Liver (tissue), 9 donors: ENCODE results near the gene ALDH8A1. TPM values are rescaled to one million over a fixed set of nuclear protein-coding genes. Genes with fewer than 3 reads are reported as not detected.

Source experiments
- DNase-seq: peaks from one replicate; pipeline ENCODE4 v3.0.0-alpha.2; 2017; ENCODE audit warnings: low spot score
- H3K27ac ChIP-seq, 2 donors: one replicate each; pipeline ENCODE4 v1.7.0; 2013; ENCODE audit warnings: inconsistent platforms in 2 of 2, low read length in 2 of 2, control low read depth in 1 of 2, low read depth in 1 of 2, mild to moderate bottlenecking in 1 of 2
- H3K27me3 ChIP-seq, 4 donors: one replicate each; pipeline versions ENCODE4 v1.6.1 to v1.7.0; 2013; ENCODE audit warnings: low read length in 3 of 4, inconsistent platforms in 1 of 4, mild to moderate bottlenecking in 1 of 4, moderate library complexity in 1 of 4; ENCODE audit not compliant: control insufficient read depth in 4 of 4, insufficient read depth in 4 of 4
- H3K36me3 ChIP-seq, 4 donors: one replicate each; pipeline versions ENCODE4 v1.6.1 to v1.7.0; 2013; ENCODE audit warnings: low read length in 3 of 4, mild to moderate bottlenecking in 3 of 4, low read depth in 1 of 4, moderate library complexity in 1 of 4; ENCODE audit not compliant: control insufficient read depth in 4 of 4, insufficient read depth in 3 of 4
- H3K4me1 ChIP-seq, 4 donors: one replicate each; pipeline versions ENCODE4 v1.6.1 to v1.7.0; 2013; ENCODE audit warnings: low read length in 3 of 4, mild to moderate bottlenecking in 3 of 4, moderate library complexity in 1 of 4; ENCODE audit not compliant: control insufficient read depth in 4 of 4, insufficient read depth in 4 of 4
- H3K4me3 ChIP-seq, 3 donors: one replicate each; pipeline versions ENCODE4 v1.6.1 to v1.7.0; 2013; ENCODE audit warnings: low read length in 3 of 3, control low read depth in 1 of 3, low read depth in 1 of 3, mild to moderate bottlenecking in 1 of 3
- H3K9ac ChIP-seq, 2 donors: one replicate each; pipeline ENCODE4 v1.7.0; 2013; ENCODE audit warnings: low read length in 2 of 2, mild to moderate bottlenecking in 2 of 2, moderate library complexity in 2 of 2, control low read depth in 1 of 2, low read depth in 1 of 2
- H3K9me3 ChIP-seq, 4 donors: one replicate each; pipeline versions ENCODE4 v1.6.1 to v1.7.0; 2013; ENCODE audit warnings: low read length in 3 of 4; ENCODE audit not compliant: control insufficient read depth in 4 of 4
- ATF3 ChIP-seq: IDR thresholded peaks from 2 replicates; pipeline ENCODE4 v1.6.1; 2016; ENCODE audit warnings: antibody characterized with exemption
- EGR1 ChIP-seq, 2 donors: IDR thresholded peaks; 2 replicates each; pipeline ENCODE4 v1.6.1; 2016 to 2018; ENCODE audit warnings: antibody characterized with exemption in 2 of 2, low read depth in 2 of 2
- FOXA1 ChIP-seq: IDR thresholded peaks from 2 replicates; pipeline ENCODE4 v1.6.1; 2016; ENCODE audit warnings: antibody characterized with exemption
- FOXA2 ChIP-seq: IDR thresholded peaks from 2 replicates; pipeline ENCODE4 v1.6.1; 2016; ENCODE audit warnings: antibody characterized with exemption
- GABPA ChIP-seq, 2 donors: IDR thresholded peaks in 1 of 2; conservative IDR thresholded peaks in 1 of 2; 2 replicates each; pipeline ENCODE4 v1.6.1; 2016; ENCODE audit warnings: antibody characterized with exemption in 2 of 2, mild to moderate bottlenecking in 1 of 2, moderate library complexity in 1 of 2
- HNF4A ChIP-seq, 2 donors: conservative IDR thresholded peaks; 2 replicates each; pipeline ENCODE4 v1.6.1; 2016; ENCODE audit warnings: antibody characterized with exemption in 2 of 2, mild to moderate bottlenecking in 2 of 2
- HNF4G ChIP-seq: IDR thresholded peaks from 2 replicates; pipeline ENCODE4 v1.6.1; 2016; ENCODE audit warnings: antibody characterized with exemption
- JUND ChIP-seq, 2 donors: IDR thresholded peaks; 2 replicates each; pipeline ENCODE4 v1.6.1; 2016; ENCODE audit warnings: antibody characterized with exemption in 2 of 2
- NR2F2 ChIP-seq: IDR thresholded peaks from 2 replicates; pipeline ENCODE4 v1.6.1; 2016; ENCODE audit warnings: antibody characterized with exemption
- RAD21 ChIP-seq, 2 donors: IDR thresholded peaks; 2 replicates each; pipeline ENCODE4 v1.6.1; 2016; ENCODE audit warnings: antibody characterized with exemption in 2 of 2, mild to moderate bottlenecking in 2 of 2
- REST ChIP-seq: IDR thresholded peaks from 2 replicates; pipeline ENCODE4 v1.6.1; 2016; ENCODE audit warnings: antibody characterized with exemption, mild to moderate bottlenecking
- RXRA ChIP-seq, 2 donors: IDR thresholded peaks; 2 replicates each; pipeline ENCODE4 v1.6.1; 2017 to 2018; ENCODE audit warnings: antibody characterized with exemption in 2 of 2, mild to moderate bottlenecking in 1 of 2
- SP1 ChIP-seq: IDR thresholded peaks from 2 replicates; pipeline ENCODE4 v1.6.1; 2018; ENCODE audit warnings: antibody characterized with exemption, mild to moderate bottlenecking
- TAF1 ChIP-seq: conservative IDR thresholded peaks from 2 replicates; pipeline ENCODE4 v1.6.1; 2016; ENCODE audit warnings: antibody characterized with exemption, mild to moderate bottlenecking
- YY1 ChIP-seq: IDR thresholded peaks from 2 replicates; pipeline ENCODE4 v1.6.1; 2016; ENCODE audit warnings: antibody characterized with exemption, mild to moderate bottlenecking
- ZBTB33 ChIP-seq: IDR thresholded peaks from 2 replicates; pipeline ENCODE4 v1.6.1; 2016; ENCODE audit warnings: antibody characterized with exemption
- WGBS: extraction: QIAGEN DNeasy Blood & Tissue Kit; methylation state at CpG from one replicate; pipeline ENCODE4 v1.1.7; 2013; 5-methylcytosine and 5-hydroxymethylcytosine counted together
- polyA plus RNA-seq, 2 donors: library from polyadenylated mRNA; stranded (reverse) in 1 of 2; unstranded in 1 of 2; fragments of 200-250 nt in 1 of 2; fragments of >200 nt in 1 of 2; fragmentation: Nextera tagmentation in 1 of 2; extraction: Ambion mirVana in 1 of 2; gene quantifications; one replicate each; pipeline versions ENCODE4 v1.2.1 to v1.2.3, GENCODE V29; 2013 to 2015
- total RNA-seq, 2 donors: library from RNA; depleted of rRNA; stranded (reverse); fragments of >200 nt; gene quantifications; one replicate each; pipeline ENCODE4 v1.2.3, GENCODE V29; 2014
- TF ChIP-seq, protein P1 (sequence below): fragments of 150-350 bp; IDR thresholded peaks from 2 replicates; pipeline ENCODE4 v1.5.1; 2017; ENCODE audit warnings: improper control_type of control experiment, low read depth, low read length; ENCODE audit not compliant: missing input control
- TF ChIP-seq, protein P2 (sequence below): IDR thresholded peaks from 2 replicates; pipeline ENCODE4 v1.6.1; 2016; ENCODE audit warnings: antibody characterized with exemption
- donor health status: healthy.
- donor health status: healthy.
- donor health status: healthy.
- donor health status: healthy.
- donor health status: healthy.

ALDH8A1 gene
- total and polyA plus RNA-seq, 4 donors = 73.0 to 255 (median 107) TPM

GRCh38 chr6:134984821-134985220 is 34.9 kb upstream of the ALDH8A1 start:
- DNase-seq = no peak
- peaks cover 2 to 11% (median 4%) of the 10 kb centered on the region in 4 donors for H3K36me3 ChIP-seq
- H3K4me3 ChIP-seq = no peak overlapping the region
- peaks cover 5 to 13% (median 8%) of the 10 kb centered on the region in 4 donors for H3K4me1 ChIP-seq
- 27% methylated on average over 1 of the region's 1 CpG for WGBS
- H3K27ac ChIP-seq = no peak overlapping the region
- no peak for TF ChIP-seq FOXA1
- TF ChIP-seq RAD21 (IDR thresholded peaks at IDR 0.05) = no peak
- TF ChIP-seq EGR1 (IDR thresholded peaks at IDR 0.05; ENCODE audit: low read depth in 2 of 2) = no peak
- TF ChIP-seq HNF4A (conservative IDR thresholded peaks at IDR 0.05) = no peak
- TF ChIP-seq, protein P1, sequence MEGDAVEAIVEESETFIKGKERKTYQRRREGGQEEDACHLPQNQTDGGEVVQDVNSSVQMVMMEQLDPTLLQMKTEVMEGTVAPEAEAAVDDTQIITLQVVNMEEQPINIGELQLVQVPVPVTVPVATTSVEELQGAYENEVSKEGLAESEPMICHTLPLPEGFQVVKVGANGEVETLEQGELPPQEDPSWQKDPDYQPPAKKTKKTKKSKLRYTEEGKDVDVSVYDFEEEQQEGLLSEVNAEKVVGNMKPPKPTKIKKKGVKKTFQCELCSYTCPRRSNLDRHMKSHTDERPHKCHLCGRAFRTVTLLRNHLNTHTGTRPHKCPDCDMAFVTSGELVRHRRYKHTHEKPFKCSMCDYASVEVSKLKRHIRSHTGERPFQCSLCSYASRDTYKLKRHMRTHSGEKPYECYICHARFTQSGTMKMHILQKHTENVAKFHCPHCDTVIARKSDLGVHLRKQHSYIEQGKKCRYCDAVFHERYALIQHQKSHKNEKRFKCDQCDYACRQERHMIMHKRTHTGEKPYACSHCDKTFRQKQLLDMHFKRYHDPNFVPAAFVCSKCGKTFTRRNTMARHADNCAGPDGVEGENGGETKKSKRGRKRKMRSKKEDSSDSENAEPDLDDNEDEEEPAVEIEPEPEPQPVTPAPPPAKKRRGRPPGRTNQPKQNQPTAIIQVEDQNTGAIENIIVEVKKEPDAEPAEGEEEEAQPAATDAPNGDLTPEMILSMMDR = no peak
- TF ChIP-seq NR2F2 = no peak
- TF ChIP-seq RXRA (IDR thresholded peaks at IDR 0.05) = no peak
- TF ChIP-seq, protein P2, sequence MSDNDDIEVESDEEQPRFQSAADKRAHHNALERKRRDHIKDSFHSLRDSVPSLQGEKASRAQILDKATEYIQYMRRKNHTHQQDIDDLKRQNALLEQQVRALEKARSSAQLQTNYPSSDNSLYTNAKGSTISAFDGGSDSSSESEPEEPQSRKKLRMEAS = no peak
- no peak for TF ChIP-seq TAF1
- no peak for TF ChIP-seq HNF4G
- no peak for TF ChIP-seq ZBTB33
- no peak for TF ChIP-seq SP1
- no peak for TF ChIP-seq JUND (IDR thresholded peaks at IDR 0.05)
- peak overlapping the region in 1 of 2 donors; percentile 28 for H3K9ac ChIP-seq
- H3K27me3 ChIP-seq = no peaks in the 10 kb centered on the region
- H3K9me3 ChIP-seq = no peaks in the 10 kb centered on the region

- Histone ChIP-seq H3K36me3 (peaks cover 0 to 11% (median 6%) of the 10 kb centered on the region in 4 donors), H3K4me3 (no peak overlapping the region), H3K4me1 (peaks cover 5 to 13% (median 8%) of the 10 kb centered on the region in 4 donors), H3K9me3 (no peaks in the 10 kb centered on the region), H3K9ac (no peak overlapping the region), H3K27ac (no peak overlapping the region), H3K27me3 (no peaks in the 10 kb centered on the region)
- peak; percentile 44 for TF ChIP-seq NR2F2
- TF ChIP-seq ZBTB33 = peak; percentile 18
- TF ChIP-seq, protein P1 = no peak
- peak; percentile 61 to 72 for TF ChIP-seq RXRA (IDR thresholded peaks at IDR 0.05)
- TF ChIP-seq ATF3 = no peak
- TF ChIP-seq EGR1 (IDR thresholded peaks at IDR 0.05; ENCODE audit: low read depth in 2 of 2) = peak; percentile 79
- TF ChIP-seq HNF4A (conservative IDR thresholded peaks at IDR 0.05) = peak; percentile 53 to 59
- TF ChIP-seq, protein P2 = peak; percentile 35
- TF ChIP-seq TAF1 = no peak
- TF ChIP-seq REST = no peak
- peak; percentile 33 for TF ChIP-seq SP1
- peak; percentile 77 for TF ChIP-seq FOXA2
- peak in 1 of 2 donors; percentile 10 for TF ChIP-seq GABPA (IDR thresholded peaks at IDR 0.05 in 1 of 2, conservative IDR thresholded peaks at IDR 0.05 in 1 of 2)
- TF ChIP-seq FOXA1 = peak; percentile 78
- peak; percentile 8 to 37 for TF ChIP-seq JUND (IDR thresholded peaks at IDR 0.05)
- TF ChIP-seq RAD21 (IDR thresholded peaks at IDR 0.05) = peak in 1 of 2 donors; percentile 34
- peak; percentile 29 for TF ChIP-seq YY1
- no peak for DNase-seq
- 40% methylated on average over 2 of the region's 2 CpGs for WGBS
Observed at GRCh38 chr6:134983823-134984222, 33.9 kb upstream of the ALDH8A1 start.
